Esophagus muscularis mucosa (tissue), 4 donors: ENCODE measurements around the gene CARD9.

Source experiments
- CTCF ChIP-seq, 3 experiments: fragments of 200-600 bp in 2 of 3; fragments of 450-650 bp in 1 of 3; sonication (generic) in 2 of 3; IDR thresholded peaks; one replicate each; pipeline ENCODE4 v1.5.1; 2017 to 2019; ENCODE audit warnings: antibody characterized with exemption in 3 of 3, mild to moderate bottlenecking in 2 of 3, moderate library complexity in 1 of 3
- EP300 ChIP-seq: sonication (generic); formaldehyde crosslinking; IDR thresholded peaks from one replicate; pipeline ENCODE4 v1.6.1; 2017; ENCODE audit warnings: antibody characterized with exemption
- POLR2A ChIP-seq: fragments of 450-650 bp; IDR thresholded peaks from one replicate; pipeline ENCODE4 v1.6.1; 2017; ENCODE audit warnings: antibody characterized with exemption, moderate library complexity, mild to moderate bottlenecking, low read depth

DNA sequence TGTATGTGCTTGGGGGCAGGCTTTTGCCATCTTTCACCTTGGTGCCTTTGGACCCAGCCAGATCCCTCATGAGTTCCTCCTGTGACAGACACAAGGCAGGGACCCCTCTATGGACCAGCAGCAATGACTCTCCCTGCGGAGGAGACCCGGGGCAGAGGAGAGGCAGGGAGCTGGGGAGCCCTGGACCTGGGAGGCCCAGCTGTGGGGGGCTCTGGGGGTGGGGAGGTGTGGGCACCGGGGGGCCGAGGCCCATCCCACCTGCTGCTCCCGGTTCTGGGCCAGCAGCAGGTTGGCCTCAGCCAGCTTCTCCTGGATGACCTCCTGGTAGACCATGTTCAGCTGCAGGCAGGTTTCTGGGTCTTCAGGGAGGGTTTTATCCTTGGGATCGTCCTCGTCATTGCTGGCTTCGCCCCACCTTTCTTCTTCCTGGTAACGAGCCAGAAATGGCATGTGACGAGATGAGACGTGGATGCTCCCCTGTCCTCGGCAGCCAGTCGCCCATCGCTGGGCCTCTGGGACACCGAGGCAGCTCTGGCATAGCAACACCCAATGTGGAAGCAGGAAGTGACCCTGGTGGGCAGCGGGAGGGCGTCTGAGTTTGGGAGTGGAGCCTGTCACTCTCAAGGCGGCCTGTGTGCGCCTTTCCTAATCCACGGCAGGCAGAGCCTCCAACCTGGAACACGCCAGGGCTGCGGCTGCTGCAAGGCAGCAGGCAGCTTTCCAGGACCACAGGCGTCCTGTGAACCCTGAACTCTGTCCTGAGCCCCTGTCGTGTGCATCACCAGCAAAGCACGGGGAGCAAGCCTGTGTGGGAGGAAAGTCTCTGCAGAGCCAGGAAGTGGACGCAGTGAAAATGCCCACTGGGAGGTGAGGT lies 22.1 kb upstream of the CARD9 start:
- TF ChIP-seq CTCF (IDR thresholded peaks at IDR 0.05) (no peak), POLR2A (no peak), EP300 (no peak)
